Measurements from ENCODE around the gene ALOX12B.
A peak's percentile ranks its signal among the peaks of the same experiment; 100 is the strongest.
"Not testable (repeated sequence)": the region's sequence is repeated elsewhere in the genome, so short reads cannot be mapped to it uniquely, and the experiment has no call there.

Gene ALOX12B

GRCh38 chr17:8118769-8119580 is 31.5 kb upstream of the ALOX12B start:
- DNase-seq: peak; percentile 89 to 91

- DNase-seq: peak in 1 of 2 experiments; percentile 47
Observed at GRCh38 chr17:8117980-8118768, 30.7 kb upstream of the ALOX12B start, which contains the start of gene ALOXE3. TSS of gene ALOXE3 (minus strand) at chr17:8118514. CDS start at chr17:8117990, 524 bp downstream.

- no peak for DNase-seq
Observed at GRCh38 chr17:8117367-8117979, 30.0 kb upstream of the ALOX12B start.

GRCh38 chr17:8116776-8117175 is 29.3 kb upstream of the ALOX12B start:
- DNase-seq: no peak

GRCh38 chr17:8110907-8111306 is 23.4 kb upstream of the ALOX12B start:
- no peak for DNase-seq

DNA sequence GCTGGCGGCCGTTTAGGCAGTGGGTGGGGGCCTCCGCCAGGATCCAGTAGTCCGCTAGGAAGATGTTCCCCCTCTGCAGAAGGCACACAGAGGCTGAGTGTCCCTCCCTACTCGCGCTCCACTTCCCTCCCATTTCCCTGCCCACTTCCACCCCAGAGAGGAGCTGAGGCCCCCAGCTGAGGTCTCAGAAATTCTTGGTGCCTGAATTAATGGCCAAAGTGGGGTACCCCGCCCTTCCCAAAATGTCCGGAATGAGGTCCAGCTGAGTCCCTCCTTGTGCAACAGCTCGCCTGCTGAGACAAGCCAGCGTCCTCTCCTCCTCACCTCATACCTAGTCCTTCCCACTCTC is 22.9 kb upstream of the ALOX12B start:
- no peak for DNase-seq

DNA sequence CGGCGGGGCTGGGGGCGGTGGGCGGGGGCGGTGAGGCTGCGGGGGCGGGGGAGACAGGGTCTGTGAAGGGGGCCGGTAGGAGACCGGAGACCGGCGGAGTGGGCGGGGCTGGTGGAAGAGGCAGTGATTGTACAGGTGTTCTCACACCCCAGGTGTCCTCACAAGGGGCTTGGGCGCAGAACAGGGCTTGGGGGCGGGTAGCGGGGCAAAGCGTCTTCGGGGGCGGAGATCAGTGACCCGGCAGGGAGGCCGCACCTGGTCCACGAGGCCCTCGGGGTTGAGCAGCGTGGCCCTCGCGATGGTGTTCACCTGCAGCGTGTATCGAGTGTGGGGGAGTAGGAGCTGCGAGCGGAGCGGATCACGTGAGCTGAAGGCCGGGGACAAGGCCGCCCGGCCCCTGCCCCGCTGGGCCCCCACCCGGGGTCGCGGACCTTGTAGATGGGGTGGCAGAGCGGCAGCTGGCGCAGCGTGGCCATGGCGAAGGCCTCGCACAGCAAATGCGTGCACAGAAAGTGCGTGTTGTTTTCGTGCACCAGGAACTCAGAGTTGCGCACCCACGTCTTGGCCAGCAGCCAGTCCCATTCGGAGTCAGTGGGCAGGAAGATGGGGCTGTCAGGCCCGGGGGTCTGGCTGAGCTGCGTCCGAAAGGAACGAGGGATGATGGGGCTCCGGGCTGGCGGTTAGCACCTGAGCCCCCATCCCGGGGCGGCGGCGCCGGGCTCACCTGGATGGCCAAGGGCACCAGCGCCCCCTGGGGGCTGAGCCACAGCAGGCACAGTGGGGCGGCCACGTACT is 22.3 kb upstream of the ALOX12B start:
- peak; percentile 81 to 85 for DNase-seq

DNA sequence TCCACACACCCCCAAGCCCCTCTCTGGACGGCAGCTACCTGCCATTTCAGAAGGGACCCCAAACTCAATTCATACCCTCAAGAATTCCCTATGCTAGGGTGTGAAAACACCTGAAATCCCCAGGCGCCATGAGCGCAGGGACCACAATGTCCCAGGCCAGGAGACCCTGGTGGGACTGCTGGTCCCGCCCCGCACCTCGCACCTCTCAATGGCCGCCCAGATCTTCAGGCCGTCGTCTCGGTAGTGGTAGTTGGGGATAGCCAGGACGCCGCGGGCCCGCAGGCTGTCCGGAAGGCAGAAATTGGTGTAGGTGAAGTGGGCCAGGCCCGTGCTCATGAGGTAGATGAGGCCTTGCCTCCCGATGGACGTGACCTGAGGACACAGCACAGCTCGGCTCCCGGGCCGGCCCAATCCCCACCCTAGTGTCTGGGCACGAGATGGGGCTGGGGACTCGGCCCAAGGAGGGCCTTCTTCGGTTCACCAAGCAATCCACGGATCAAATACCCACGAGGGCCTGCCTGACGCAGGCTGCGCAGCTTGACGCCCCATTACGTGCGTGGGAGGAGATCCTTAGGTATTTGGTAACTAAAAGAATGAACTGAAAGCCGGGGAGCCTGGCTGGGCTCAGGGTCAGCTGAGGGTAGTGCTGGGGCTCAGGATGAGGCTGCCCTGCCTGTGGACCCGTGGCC is 21.6 kb upstream of the ALOX12B start:
- DNase-seq: no peak

DNA sequence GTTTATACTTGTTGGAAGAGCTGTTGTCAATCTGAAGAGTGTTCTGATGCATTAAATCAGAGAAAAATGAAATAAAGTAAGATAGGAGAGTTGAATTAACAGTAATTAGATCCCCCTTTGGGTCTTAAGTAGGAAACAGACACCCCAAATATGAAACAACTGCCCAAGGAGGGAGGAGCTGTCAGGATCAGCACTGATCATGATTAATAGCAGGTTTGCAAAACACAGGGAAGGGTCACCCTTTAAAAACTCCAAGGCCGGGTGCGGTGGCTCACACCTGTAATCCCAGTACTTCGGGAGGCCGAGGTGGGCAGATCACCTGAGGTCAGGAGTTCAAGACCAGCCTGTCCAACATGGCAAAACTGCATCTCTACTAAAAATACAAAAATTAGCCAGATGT is 19.5 kb upstream of the ALOX12B start:
- not testable (repeated sequence) for DNase-seq

GRCh38 chr17:8105957-8106398 is 18.5 kb upstream of the ALOX12B start:
- no peak for DNase-seq

GRCh38 chr17:8104911-8105310 is 17.4 kb upstream of the ALOX12B start:
- DNase-seq: no peak

DNA sequence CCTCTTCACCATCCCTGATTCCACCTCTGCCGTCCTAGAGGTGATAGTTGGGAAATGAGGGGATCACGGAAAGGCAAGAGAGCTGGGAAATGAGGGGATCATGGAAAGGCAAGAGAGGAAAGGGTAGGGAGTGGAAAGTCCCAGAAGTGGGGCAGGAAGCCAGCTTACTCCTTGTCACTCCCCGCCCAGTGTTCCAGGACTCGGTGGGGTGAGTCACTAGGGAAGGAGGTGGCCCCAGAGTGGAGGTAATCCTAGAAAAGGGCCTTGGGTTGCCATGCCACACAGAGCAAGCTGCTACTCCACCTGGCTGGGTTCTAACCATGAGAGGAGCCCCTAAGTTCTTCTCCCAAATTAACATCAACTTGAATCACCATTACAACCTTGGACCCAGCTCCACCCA is 16.0 kb upstream of the ALOX12B start:
- no peak for DNase-seq

- no peak for DNase-seq
Observed at GRCh38 chr17:8101721-8102120, 14.2 kb upstream of the ALOX12B start.

DNA sequence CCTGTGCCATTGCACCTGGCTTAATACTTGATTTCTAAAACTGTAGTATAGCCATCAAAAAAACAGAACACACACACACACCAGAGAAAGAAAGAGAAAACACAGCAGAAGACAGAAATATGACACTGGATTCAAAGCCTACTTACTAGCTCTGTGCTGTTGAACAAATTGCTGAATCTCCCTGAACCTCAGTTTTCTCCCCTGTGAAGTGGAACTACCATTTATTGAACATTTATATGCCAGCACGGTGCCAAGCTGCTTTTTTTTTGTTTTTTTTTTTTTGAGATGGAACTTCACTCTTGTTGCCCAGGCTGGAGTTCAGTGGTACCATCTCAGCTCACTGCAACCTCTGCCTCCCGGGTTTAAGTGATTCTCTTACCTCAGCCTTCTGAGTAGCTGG is 13.2 kb upstream of the ALOX12B start:
- DNase-seq: no peak

DNA sequence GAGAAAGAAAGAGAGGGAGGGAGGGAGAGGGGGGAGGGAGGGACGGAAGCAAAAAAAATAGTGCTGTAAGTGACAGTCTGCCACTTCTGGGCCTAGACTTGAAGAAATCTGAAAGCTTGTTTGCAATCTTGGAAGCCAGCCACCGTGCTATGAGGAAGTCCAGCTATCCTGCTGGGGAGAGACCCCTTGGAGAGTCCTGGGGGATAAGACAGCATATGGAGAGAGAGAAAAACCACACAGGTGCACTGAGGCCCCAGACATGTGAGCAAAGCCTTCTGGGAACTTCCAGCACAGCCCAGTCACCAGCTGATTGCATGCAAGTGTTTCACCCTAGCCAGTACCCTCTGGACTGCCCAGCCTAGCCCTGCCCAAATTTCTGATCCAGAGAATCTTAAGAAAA is 12.6 kb upstream of the ALOX12B start:
- DNase-seq: no peak

- no peak for DNase-seq
Observed at GRCh38 chr17:8096541-8096940, 9.0 kb upstream of the ALOX12B start.

DNA sequence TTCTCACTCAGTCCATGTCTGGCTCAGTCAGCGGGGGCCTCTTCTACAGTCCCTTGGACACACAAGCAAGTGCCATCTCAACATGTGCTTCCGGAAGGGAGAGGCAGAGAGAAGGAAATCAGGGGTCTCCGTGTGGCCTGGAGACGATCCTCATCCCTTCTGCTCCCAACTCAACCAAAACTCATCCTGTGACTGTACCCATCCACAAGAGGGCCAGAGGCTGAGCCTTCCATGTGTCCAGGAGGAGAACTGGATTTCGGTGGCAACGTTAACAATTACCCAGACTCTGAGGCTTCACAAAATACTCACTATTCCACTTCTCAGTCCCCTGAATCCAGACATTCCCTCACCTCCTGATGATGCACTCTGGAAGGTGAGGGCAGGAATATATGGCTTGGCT is 7.8 kb upstream of the ALOX12B start:
- DNase-seq: no peak

DNA sequence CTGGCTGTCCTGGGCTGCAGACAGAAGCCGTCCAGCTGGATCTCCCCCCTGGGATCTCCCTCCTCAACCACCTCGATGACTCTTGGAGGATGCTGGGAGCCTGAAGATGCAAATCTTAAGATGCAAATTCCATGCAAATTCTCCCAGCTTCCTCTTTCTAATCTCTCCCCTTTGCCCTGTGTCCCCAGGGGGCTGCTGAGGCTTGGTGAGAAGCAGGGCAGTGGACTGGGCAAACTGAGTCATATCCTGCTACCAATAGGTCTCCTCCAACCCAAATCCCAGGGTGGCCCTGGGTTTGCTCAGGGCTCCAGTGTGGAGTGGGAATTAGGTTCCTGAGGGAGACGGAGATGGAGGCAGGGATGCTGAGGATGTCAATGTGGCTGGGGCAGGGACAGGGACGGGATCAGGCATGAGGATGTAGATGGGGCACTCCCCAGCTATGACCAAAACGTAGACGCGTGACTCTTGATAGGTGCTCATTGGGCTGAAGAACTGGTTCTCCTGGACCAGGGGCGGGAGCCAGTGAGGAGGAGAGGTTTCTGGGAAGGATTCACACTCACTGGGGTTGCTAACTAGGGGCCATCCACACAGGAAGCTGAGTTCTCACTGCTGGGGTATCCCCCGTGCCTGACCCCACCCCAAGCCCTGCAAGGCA is 3.6 kb upstream of the ALOX12B start:
- no peak for DNase-seq

DNA sequence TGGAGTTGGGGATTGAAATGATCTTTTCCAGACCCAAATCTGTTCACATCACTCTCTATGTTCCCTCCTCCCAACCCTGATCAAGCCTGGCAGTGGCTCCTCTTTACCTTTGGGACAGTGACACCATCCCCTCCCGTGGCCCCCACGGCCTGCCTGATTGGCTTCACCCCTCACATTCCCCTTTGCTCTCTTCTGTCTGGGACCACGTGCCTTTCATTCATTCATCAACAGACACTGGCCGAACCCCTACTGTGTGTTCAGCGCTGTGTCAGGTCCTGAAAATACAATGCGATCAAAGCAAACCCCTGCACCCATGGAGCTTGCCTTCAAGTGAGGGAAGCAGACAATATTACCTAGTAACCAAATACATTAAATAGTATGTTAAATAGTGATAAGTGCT is 2.2 kb upstream of the ALOX12B start:
- DNase-seq: no peak

DNA sequence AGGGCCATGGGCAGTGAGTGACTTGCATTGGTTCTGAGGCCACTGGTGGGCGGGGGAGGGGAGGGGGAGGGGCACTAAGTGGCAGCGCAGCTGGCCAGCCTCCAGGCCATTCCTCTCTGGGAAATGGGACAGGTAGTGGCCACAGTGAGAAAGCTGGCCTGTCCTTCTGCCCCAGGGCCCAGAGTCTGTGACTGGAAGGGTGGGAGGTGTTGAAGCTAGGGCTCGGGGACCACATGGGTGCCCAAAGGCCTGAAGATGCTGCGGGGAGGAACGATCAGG is 375 bp upstream of the ALOX12B start:
- no peak for DNase-seq

DNA sequence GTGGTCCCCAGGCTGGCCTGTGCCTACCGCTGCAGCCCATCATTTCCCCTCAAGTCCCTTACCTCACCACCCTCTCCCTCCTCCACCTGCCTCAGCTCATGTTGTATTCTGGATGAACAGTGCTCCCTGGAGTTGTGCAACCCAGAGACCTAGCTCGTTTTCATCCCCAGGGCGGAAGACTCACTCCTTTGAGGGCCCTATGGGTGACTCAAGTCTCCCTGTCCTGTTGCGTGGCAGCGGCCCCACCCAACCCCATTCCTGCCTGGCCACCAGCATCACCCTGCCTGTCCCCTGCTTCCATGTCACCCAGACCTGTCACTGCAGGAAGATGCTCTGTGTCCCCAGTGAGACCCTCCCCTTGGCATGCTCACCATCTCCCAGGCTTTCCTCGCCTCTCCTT is 3.3 kb downstream of the ALOX12B start:
- DNase-seq: no peak

- DNase-seq: no peak
Observed at GRCh38 chr17:8082292-8082691, 5.2 kb downstream of the ALOX12B start.

Data from activated CD4-positive, alpha-beta T cell treated with anti-CD3 and anti-CD28 coated beads, Interleukin-2, amount 50 U/mL, for 48 hours (primary cell).